NCI-H82 treated with DMSO at 0.1 percent for 48 hours (cell line): ENCODE measurements around the gene DGKH.
"Not testable (repeated sequence)": the region's sequence is repeated elsewhere in the genome, so short reads cannot be mapped to it uniquely, and the experiment has no call there.

ENCODE experiments used
- DNase-seq: peaks from one replicate; lab custom pipeline; 2025; ENCODE audit not compliant: unreplicated experiment; lab: John Stamatoyannopoulos, UW

DGKH gene

DNA sequence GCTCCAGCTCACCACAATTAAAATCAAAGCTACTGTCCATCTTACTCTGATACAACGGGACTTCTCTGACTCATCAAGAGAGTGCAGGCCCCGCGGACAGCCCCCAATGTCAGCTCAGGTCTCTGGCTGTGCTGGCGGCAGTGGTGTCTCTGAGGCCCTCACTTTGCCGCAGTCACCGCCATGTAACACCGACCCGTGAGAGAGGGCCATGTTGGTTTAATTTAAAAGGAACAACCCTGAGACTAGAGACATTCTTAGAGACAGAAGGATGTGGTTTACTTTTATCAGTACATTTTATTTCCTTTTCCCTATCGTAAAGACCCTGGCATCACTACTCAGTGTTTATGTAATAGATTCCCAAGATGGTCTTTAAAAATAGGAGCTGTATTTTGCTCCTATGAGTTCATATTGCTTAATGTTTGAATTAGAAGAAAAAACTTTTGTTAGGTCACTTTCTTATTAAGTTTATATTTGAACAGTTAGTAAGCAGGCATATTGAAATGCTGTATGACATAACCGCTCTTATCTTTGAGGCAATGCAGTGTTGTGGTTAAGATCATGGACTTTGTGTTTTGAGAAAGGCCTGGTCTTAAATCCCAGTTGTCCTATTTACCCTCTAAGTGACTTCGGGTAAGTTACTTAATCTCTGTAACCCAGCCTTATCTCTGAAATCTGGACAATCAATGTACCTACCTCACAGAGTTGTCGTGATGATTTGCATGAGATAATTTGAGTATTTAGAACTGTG lies 23.4 kb downstream of the DGKH start:
- no peak for DNase-seq

DNA sequence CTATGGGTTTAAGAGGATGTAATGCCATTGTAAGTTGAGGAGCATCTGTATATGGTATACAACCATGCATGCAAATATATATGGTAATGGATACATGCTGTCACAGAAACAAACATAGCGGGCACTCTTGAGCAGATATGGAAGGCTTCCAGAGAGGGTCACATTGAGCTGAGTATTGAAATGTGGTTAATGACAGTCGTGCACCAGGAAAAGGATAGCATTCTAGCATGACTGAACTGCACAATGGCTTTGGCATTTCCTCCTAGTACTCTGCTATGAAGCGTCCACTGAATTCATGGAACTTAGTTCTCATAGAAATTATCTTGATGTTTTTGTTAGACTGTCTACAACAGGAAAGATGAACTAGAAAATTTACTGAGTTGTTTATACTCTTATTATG lies 25.2 kb downstream of the DGKH start:
- DNase-seq = no peak

DNA sequence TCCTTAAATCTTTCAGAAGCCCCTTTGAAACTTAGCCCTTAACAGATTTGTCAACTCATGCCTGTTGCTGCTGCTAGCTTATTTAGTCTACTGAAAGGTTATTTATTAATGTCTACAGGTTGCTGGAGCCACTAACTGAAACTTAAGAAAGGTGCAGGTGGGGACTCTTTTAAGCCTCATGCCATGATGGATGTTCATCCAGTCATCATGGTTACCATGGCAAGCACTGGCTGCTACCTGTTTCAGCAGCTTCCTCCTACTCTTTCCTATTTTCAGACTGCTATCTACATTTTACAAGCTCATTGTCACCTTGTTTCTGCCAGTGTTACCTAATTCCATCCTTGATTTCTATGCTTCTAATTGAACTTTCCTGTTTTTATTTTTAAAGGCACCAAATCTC lies 27.1 kb downstream of the DGKH start:
- no peak for DNase-seq

- no peak for DNase-seq
Measured at GRCh38 chr13:42076309-42076713, 27.9 kb downstream of the DGKH start.

GRCh38 chr13:42078128-42078808 lies 29.8 kb downstream of the DGKH start:
- DNase-seq = no peak

DNA sequence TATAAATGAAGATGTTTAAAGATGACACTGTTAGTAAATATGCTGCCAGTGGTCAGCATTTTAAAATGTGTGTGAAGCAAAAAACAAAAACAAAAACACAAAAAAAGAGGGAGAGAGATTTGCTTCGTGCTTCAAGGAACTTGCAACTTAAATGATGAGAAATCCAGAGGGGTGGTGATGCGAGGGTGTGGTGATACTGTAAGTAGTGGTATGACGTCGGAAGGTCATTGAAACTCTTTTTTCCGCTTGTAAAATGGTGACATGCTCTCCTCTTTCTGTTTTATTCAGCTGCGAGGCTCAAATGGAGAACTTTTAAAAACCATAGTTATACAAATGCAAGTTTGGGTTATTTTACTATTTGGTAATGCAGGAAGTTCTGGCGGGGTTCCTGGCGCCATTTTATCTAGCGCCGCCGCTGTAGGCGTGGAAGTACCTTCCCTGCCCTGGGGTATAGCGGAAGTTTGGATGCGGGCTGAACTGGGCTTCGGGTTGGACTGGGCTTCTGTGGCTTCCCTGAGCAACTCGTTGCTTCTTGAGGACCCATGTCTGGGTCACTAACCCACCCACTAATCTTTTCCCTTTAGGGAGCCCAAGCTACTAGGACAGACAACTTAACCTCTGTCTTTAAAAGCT lies 34.8 kb downstream of the DGKH start:
- no peak for DNase-seq

- DNase-seq = no peak
Measured at GRCh38 chr13:42084722-42085121, 36.3 kb downstream of the DGKH start.

GRCh38 chr13:42086582-42086981 lies 38.1 kb downstream of the DGKH start:
- DNase-seq = no peak

GRCh38 chr13:42094516-42095040 lies 46.1 kb downstream of the DGKH start:
- no peak for DNase-seq

DNA sequence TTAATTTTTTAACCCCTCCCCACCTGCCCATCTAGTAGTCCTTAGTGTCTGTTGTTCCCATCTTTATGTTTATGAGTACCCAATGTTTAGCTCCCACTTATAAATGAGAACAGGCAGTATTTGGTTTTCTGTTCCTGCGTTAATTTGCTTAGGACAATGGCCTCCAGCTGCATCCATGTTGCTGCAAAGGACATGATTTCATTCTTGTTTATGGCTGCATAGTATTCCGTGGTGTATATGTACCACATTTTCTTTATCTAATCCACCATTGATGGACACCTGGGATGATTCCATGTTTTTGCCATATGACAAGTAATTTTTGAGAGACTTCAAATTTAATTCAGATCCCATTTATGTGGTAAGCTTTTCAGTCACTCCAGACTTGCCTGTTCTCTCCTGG lies 47.8 kb downstream of the DGKH start:
- not testable (repeated sequence) for DNase-seq

- DNase-seq = no peak
Measured at GRCh38 chr13:42099962-42100675, 51.7 kb downstream of the DGKH start.

GRCh38 chr13:42100960-42101359 lies 52.5 kb downstream of the DGKH start:
- DNase-seq = peak; percentile 52

DNA sequence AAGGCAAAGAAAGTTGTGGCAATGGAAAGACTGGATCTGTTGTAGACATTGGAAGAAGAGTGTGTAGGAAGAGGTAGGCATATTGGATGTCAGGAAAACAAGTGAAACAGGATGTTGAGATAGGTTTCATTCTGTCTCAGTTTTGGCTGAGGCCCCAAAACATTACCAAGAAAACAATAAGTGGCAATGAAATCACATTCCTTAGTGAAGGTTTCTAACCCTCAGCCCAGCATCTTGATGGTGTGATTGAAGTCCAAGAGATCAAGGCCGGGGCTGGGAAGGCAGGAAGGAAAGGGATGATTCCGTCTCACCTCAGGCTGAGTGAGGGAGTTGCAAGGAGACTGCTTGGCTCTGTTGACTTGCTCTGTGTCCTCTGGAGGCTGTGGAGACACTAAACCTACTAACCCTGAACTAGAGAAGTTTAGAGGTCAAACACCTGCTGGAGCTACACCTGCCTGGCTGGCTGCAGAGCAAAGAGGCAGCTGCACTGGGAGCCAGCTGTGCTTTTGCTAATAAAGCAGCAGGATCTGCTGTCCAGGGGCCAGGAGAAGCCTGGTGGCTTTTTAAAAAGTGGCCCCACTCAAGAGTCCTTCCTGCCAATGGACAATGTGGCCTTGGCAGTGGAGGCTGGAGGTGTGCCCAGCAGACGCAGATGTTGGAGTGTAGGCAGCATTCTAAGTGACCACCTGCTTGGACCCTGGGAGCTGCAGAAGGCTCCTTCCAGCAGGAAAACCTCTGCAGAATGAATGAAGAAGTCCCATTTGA lies 53.6 kb downstream of the DGKH start:
- no peak for DNase-seq

DNA sequence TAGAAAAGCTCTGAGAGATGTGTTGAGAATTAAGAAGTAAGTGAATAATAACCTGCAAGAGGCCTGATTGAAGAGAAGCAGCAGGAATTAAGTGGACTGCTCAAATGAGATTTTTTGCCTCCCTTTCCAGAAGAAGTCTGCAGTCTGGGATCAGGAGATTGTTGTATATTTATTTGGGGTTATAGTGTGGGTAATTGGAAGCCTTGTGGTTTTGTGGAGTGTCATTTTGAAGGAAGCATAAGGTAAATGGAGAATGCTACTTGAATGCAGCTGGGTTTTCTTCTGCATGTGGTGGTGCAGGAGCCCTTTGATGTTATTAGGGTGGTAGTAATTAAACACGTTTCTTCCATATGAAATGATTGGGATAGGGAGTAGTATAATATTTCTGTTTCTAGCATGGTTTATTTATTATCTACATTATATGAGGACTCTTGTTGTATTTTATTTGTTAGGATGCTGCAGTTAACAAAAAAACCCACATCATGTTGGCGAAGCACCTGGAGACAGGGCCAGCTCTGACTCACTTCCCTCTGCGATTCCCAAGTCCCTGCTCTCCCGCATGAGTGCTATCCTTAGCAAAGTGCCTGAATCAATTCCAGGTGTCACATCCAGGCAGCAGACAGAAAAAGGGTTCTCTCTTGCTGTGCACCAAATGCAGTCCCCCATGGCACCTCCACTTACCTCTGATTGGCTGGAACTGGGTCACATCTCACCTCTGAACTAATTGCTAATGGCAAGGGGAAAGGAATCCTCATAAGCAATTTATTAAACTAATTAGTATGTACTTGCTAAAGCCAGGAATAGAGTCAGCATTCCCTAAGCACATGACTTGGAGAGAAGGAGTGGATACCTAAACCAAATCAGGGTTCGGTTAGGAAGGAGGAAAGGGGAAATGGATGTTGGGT lies 54.8 kb downstream of the DGKH start:
- DNase-seq = no peak

- DNase-seq = no peak
Measured at GRCh38 chr13:42106998-42107397, 58.5 kb downstream of the DGKH start.

DNA sequence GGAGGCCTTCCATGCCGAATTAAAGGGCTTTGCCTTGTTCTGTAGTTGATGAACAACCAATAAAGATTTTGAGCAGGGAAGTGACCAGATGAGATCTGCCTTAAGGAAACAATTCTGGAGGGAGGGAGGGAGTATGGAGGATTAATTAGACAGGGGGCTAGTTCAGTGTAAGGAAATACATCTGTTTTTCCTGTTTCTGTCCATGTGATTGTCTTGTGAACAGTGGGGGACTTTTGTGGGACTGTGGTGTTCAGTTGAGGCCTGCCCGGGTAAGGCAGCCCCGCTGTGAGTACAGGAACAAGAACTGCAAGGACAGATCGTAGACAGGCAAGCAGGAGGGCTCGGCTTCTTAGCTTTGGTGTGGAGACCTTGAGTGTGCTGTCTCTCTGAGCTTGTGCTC lies 59.0 kb downstream of the DGKH start:
- DNase-seq = no peak

- DNase-seq = no peak
Measured at GRCh38 chr13:42108217-42108616, 59.8 kb downstream of the DGKH start.

DNA sequence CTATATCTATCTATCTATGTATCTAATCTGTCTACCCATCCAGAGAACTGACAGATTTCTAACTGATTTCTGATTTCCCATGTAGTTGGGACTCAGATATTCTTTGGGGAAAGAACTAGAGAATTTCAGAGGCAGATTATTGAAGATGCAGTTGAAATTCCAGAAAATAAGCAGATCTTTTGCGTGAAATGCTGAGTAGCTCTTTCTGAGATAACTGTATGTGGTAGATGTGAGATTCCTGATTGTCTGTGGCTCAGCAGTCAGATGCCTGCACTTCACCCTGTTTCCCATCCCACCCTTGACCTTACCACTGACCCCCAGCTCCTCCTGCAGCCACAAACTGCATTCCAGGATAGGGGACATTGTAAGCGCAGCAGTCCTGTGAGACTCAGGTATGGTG lies 61.5 kb downstream of the DGKH start:
- no peak for DNase-seq

GRCh38 chr13:42110410-42111155 lies 62.1 kb downstream of the DGKH start:
- DNase-seq = peak; percentile 50
